ENCODE data around the gene MYO3A.

DNA sequence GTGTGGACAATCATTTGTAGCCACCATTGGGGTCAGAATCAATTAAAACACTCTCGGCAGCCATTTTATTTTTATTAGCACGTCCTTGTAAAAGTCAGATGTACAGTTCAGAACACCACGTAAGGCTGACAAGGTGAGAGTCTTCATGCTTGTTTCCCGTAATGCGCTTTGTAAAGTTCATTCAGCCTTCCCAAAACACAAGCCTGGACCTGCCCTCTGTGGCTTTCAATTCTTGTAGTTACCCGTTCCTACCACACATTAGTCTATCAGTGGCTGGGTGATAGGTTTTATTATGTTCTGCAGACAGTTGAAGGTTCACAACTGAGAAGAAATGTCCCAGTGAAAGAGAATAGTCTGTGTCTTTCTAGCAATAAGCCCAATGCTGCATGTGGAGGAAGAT is 317.9 kb downstream of the MYO3A start:
- TF ChIP-seq, protein P1, sequence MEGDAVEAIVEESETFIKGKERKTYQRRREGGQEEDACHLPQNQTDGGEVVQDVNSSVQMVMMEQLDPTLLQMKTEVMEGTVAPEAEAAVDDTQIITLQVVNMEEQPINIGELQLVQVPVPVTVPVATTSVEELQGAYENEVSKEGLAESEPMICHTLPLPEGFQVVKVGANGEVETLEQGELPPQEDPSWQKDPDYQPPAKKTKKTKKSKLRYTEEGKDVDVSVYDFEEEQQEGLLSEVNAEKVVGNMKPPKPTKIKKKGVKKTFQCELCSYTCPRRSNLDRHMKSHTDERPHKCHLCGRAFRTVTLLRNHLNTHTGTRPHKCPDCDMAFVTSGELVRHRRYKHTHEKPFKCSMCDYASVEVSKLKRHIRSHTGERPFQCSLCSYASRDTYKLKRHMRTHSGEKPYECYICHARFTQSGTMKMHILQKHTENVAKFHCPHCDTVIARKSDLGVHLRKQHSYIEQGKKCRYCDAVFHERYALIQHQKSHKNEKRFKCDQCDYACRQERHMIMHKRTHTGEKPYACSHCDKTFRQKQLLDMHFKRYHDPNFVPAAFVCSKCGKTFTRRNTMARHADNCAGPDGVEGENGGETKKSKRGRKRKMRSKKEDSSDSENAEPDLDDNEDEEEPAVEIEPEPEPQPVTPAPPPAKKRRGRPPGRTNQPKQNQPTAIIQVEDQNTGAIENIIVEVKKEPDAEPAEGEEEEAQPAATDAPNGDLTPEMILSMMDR (IDR thresholded peaks at IDR 0.05), result no peak
- TF ChIP-seq POLR2A (IDR thresholded peaks at IDR 0.05), result no peak
